Measurements from ENCODE around the gene PVR.

- no peak for TF ChIP-seq EZH2 (IDR thresholded peaks at IDR 0.05; ENCODE audit: borderline replicate concordance, insufficient read depth, low read length, poor library complexity, severe bottlenecking)
- TF ChIP-seq CTCF (IDR thresholded peaks at IDR 0.05; ENCODE audit: poor library complexity, severe bottlenecking): no peak
- no peak for TF ChIP-seq RAD21 (conservative IDR thresholded peaks at IDR 0.05)
- no peak for TF ChIP-seq REST (IDR thresholded peaks at IDR 0.05; ENCODE audit: borderline replicate concordance)
These were observed 3.2 kb upstream of the PVR start for GRCh38 chr19:44640518-44640917.

Measured in neural cell (in vitro differentiated cells).